Stimulated activated naive B cell treated with anti-CD40 and anti-IgM and Interleukin-4, amounts not matched to agents 10 μg/mL and 1 μg/mL and 100 μg/mL, for 72 hours (primary cell): ENCODE measurements around the gene MDH2.
"Not testable (repeated sequence)": the region's sequence is repeated elsewhere in the genome, so short reads cannot be mapped to it uniquely, and the experiment has no call there.

Source experiments
- ATAC-seq, 2 donors: fragments of 150-1000 bp; cut with Tn5 transposase; replicated peaks; 2 replicates each; pipeline ENCODE4 v1.10.0; 2021; ENCODE audit warnings: moderate library complexity in 1 of 2
- DNase-seq: peaks from one replicate; pipeline ENCODE4 v3.0.0; 2021
- H3K27ac Mint-ChIP-seq: one replicate; pipeline ENCODE4 v1.8.0; 2022; ENCODE audit warnings: mild to moderate bottlenecking, mixed read lengths
- H3K27me3 Mint-ChIP-seq, 2 donors: one replicate each; pipeline ENCODE4 v1.8.0; 2022; ENCODE audit warnings: mixed read lengths in 2 of 2
- H3K36me3 Mint-ChIP-seq, 2 donors: one replicate each; pipeline ENCODE4 v1.8.0; 2022; ENCODE audit warnings: mixed read lengths in 2 of 2, mild to moderate bottlenecking in 1 of 2
- H3K4me1 Mint-ChIP-seq, 2 donors: one replicate each; pipeline ENCODE4 v1.8.0; 2022; ENCODE audit warnings: mixed read lengths in 2 of 2, mild to moderate bottlenecking in 1 of 2
- H3K4me3 Mint-ChIP-seq, 2 donors: one replicate each; pipeline ENCODE4 v1.8.0; 2022; ENCODE audit warnings: mild to moderate bottlenecking in 2 of 2, mixed read lengths in 2 of 2, moderate library complexity in 1 of 2
- H3K9me3 Mint-ChIP-seq, 2 donors: one replicate each; pipeline ENCODE4 v1.8.0; 2022; ENCODE audit warnings: mixed read lengths in 2 of 2, mild to moderate bottlenecking in 1 of 2

MDH2 gene

DNA sequence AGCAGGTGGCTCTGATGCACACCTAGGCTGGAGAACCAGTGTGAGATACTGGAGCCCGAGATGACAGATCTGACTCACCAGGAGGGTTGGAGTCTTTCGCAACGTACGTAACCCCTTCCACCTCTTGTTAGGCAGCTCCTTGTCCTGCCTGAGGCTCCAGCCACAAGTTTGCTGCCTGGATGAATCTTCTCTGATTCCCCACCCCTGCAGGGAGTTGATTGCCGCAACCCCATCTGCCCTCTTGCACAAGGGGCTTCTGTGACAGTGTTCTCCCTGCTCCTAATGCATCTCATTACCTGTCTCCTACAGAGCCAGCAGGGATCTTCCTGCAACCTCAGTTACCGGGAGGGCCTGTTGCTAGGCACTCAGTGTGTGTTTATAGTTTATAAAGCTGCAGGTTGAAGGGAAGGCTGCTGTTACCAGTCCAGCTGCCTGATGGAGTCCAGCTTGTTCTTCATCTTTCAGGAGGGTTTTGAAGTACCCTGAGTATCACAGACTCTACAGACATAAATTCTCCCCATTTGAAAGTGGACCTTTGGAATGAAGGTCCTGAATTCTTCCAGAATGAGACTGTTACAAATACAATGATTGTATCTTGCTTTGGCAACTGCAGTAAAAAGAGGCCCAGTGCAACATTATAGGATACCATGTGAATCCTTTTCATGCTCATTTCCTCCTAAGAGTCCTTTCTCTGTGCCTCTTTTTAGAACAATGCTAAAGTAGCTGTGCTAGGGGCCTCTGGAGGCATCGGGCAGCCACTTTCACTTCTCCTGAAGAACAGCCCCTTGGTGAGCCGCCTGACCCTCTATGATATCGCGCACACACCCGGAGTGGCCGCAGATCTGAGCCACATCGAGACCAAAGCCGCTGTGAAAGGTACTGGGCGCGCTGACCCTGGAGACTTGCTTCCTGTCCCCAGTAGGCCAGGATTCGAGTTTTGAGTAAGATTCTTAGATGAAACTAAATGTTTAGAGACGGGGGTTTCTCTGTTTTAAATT is 6.5 kb downstream of the MDH2 start:
- H3K27me3 Mint-ChIP-seq, result no peaks in the 10 kb centered on the region
- no peak overlapping the region for H3K4me3 Mint-ChIP-seq
- ATAC-seq, result no peak
- peaks cover 16 to 33% of the 10 kb centered on the region in 2 donors for H3K4me1 Mint-ChIP-seq
- H3K9me3 Mint-ChIP-seq, result no peaks in the 10 kb centered on the region
- peaks cover 29 to 44% of the 10 kb centered on the region in 2 donors for H3K36me3 Mint-ChIP-seq
- H3K27ac Mint-ChIP-seq, result peak overlapping the region; percentile 31
- no peak for DNase-seq

DNA sequence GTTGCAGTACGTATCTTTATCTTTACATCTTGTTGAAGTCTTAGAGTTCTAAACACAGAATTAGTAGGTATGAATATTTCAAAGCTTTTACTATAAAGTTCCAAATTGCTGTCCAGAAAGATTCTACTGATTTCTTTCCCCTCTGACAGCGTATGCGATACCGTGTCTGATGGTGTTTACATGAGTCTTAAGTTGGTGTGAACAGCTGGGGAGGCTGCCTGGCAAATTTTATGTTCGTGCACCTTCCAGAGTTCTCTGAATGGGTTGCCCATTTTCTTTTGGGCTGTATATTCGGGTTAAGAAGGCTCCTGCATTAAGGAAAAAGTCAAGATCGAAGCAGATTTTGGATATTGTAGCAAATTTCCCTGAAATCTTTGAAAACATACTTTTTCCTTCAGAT is 8.3 kb downstream of the MDH2 start:
- Mint-ChIP-seq H3K36me3 (peaks cover 30 to 43% of the 10 kb centered on the region in 2 donors), H3K27me3 (no peaks in the 10 kb centered on the region), H3K4me1 (peaks cover 7 to 18% of the 10 kb centered on the region in 2 donors), H3K27ac (no peak overlapping the region), H3K9me3 (no peaks in the 10 kb centered on the region), H3K4me3 (no peak overlapping the region)
- no peak for ATAC-seq
- DNase-seq, result no peak

DNA sequence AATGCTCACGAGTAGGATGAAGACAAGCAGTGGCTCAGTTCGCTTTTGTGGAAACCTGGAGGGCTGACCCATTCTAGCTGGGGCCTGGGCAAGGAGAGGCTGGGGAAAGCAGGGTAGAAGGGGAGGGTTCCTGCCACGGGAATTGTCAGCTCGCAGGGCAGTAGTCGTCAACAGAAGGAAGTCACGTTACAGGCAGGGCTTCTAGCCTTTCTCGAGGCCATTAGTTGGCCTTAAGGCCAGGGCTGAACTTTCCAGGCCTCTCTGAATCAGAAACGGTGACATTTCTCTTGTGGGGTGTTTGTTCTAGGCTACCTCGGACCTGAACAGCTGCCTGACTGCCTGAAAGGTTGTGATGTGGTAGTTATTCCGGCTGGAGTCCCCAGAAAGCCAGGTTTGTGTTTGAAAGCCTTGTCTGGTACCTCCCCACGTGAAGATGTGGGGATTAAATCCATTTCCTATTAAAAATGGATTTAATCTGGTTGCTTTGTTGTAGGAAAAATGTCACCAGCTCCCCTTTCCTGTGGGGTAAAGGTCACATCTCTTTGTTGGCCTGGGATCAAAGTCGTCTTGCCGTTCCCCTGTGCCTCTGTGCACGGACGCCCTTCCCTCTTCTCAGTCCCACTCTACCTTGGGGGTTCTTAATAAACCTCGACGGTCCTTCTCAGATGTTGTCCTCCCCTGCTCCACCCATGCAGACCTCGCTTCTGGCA is 9.4 kb downstream of the MDH2 start:
- Mint-ChIP-seq H3K4me1 (peaks cover 7 to 16% of the 10 kb centered on the region in 2 donors), H3K27me3 (no peaks in the 10 kb centered on the region), H3K9me3 (no peaks in the 10 kb centered on the region), H3K36me3 (peaks cover 37 to 52% of the 10 kb centered on the region in 2 donors), H3K27ac (peak overlapping the region; percentile 20), H3K4me3 (no peak overlapping the region)
- DNase-seq (no peak), ATAC-seq (no peak)

DNA sequence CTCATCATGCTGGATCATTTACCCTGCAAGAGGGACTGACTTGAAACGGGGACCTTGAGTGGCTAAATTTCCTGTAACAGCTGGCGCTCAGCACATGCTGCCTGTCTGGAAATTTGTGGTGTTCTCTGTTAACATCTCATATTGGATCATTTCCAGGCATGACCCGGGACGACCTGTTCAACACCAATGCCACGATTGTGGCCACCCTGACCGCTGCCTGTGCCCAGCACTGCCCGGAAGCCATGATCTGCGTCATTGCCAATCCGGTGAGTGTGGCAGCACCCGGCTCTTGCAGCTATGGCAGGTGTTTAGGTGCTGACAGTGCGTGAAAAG is 9.9 kb downstream of the MDH2 start:
- Mint-ChIP-seq H3K27me3 (no peaks in the 10 kb centered on the region), H3K36me3 (peaks cover 38 to 56% of the 10 kb centered on the region in 2 donors), H3K4me1 (peaks cover 6 to 14% of the 10 kb centered on the region in 2 donors), H3K27ac (peak overlapping the region; percentile 20), H3K9me3 (no peaks in the 10 kb centered on the region), H3K4me3 (no peak overlapping the region)
- ATAC-seq (no peak), DNase-seq (no peak)

DNA sequence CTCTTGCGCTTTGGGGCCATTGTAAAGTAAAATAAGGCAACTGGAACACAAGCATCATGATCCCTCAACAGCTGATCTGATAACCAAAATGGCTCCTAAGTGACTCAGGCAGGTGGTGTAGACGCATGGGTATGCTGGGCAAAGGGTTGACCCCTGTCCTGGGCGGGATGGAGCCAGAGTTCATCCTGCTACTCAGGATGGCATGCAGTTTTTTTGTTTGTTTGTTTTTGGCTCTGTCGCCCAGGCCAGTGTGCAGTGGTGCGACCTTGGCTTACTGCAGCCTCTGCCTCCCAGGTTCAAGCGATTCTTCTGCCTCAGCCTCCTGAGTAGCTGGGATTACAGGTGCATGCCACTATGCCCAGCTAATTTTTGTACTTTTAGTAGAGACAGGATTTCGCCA is 10.8 kb downstream of the MDH2 start:
- not testable (repeated sequence) for H3K9me3 Mint-ChIP-seq

DNA sequence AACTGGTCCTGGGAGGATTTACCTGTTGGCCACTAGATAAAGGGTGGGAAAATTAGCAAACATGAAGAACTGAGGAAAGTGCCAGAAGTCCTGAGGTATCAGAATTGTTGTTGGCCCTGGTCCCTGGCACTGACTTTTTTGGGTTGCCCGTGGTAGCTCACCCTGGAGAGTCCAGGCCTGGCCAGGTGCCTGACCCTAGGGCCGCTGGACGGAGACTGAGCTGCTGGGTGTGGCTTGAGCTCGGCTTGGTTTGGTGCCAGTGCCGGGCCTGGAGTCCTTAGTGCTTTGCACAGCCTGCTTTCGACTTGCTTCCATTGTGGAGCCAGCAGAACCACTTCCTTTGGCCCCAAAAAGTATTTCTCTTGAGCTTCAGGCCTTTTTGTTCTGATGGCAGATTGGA is 12.9 kb downstream of the MDH2 start:
- Mint-ChIP-seq H3K27me3 (no peaks in the 10 kb centered on the region), H3K9me3 (no peaks in the 10 kb centered on the region), H3K4me3 (no peak overlapping the region), H3K27ac (peak overlapping the region; percentile 20), H3K36me3 (peaks cover 55 to 70% of the 10 kb centered on the region in 2 donors), H3K4me1 (no peaks in the 10 kb centered on the region)
- ATAC-seq, result no peak
- DNase-seq, result no peak

More for the DNA sequence above, 10.8 kb downstream of the MDH2 start:
- H3K27me3 Mint-ChIP-seq, H3K27ac Mint-ChIP-seq, ATAC-seq, H3K4me3 Mint-ChIP-seq, H3K4me1 Mint-ChIP-seq, DNase-seq: not testable (repeated sequence)
- peaks cover 39 to 56% of the 10 kb centered on the region in 2 donors for H3K36me3 Mint-ChIP-seq

DNA sequence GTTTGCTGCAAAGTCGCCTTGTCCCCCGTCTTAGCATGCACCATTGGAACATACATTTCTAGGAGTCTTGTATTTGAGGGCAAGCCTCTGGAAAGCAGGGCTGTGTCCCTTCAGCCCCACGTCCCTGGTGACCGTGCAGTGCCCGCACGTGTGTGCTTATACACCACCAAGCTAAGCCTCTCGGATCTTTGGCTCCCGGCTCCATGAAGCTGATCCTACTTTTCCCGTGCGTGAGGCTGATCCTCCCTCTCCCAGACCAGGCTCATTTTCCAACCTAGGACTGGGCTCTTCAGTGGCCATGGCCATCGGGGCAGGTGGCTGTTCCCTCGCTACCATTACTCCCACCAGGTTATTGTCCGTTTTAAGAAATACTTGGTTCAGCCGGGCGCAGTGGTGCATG is 14.3 kb downstream of the MDH2 start:
- Mint-ChIP-seq H3K27me3 (no peaks in the 10 kb centered on the region), H3K9me3 (no peaks in the 10 kb centered on the region), H3K4me3 (no peak overlapping the region), H3K36me3 (peaks cover 65 to 78% of the 10 kb centered on the region in 2 donors), H3K4me1 (no peaks in the 10 kb centered on the region), H3K27ac (no peak overlapping the region)
- no peak for ATAC-seq
- no peak for DNase-seq

DNA sequence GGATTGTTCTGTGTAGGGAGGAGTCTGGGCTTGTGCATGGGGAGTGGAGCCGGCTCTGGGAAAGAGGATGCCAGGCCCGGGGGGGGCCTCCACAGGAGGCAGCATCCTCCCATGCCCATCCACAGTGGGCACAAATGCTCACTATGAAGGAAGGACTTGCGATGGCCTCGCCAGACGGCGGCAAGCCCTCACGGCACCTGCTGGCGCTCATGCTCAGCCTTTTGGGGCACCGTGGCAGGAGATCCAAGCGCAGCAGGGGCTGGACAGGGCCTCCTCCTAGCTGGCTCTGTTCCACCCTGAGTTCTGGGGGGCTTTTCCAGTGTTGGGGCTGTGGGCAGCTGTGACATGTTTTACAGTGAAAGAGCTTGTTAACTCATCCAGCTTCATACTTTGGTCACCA is 15.2 kb downstream of the MDH2 start:
- Mint-ChIP-seq H3K27me3 (no peaks in the 10 kb centered on the region), H3K36me3 (peaks cover 66 to 77% of the 10 kb centered on the region in 2 donors), H3K9me3 (no peaks in the 10 kb centered on the region), H3K4me1 (no peaks in the 10 kb centered on the region), H3K4me3 (no peak overlapping the region), H3K27ac (peak overlapping the region; percentile 73)
- DNase-seq (no peak), ATAC-seq (no peak)

DNA sequence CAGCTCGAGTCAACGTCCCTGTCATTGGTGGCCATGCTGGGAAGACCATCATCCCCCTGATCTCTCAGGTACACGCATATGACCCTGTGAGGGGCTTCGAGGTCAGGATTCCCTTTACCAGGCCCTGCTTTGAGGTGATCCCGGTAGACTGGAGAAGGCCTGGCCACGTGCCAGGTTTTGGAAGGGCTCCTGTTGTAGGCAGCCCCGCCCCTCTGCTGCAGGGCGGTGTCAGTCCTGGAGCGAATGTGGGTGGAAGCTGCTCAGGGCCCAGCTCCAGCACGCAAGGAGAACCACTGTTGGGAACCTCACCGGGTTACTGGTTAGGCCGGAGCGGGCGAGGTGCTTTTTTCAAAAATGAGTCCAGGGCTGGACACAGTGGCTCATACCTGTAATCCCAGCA is 15.6 kb downstream of the MDH2 start:
- H3K27me3 Mint-ChIP-seq, result no peaks in the 10 kb centered on the region
- H3K4me3 Mint-ChIP-seq, result no peak overlapping the region
- H3K9me3 Mint-ChIP-seq, result no peaks in the 10 kb centered on the region
- H3K36me3 Mint-ChIP-seq, result peaks cover 62 to 74% of the 10 kb centered on the region in 2 donors
- no peaks in the 10 kb centered on the region for H3K4me1 Mint-ChIP-seq
- ATAC-seq (no peak), DNase-seq (no peak)
- no peak overlapping the region for H3K27ac Mint-ChIP-seq

DNA sequence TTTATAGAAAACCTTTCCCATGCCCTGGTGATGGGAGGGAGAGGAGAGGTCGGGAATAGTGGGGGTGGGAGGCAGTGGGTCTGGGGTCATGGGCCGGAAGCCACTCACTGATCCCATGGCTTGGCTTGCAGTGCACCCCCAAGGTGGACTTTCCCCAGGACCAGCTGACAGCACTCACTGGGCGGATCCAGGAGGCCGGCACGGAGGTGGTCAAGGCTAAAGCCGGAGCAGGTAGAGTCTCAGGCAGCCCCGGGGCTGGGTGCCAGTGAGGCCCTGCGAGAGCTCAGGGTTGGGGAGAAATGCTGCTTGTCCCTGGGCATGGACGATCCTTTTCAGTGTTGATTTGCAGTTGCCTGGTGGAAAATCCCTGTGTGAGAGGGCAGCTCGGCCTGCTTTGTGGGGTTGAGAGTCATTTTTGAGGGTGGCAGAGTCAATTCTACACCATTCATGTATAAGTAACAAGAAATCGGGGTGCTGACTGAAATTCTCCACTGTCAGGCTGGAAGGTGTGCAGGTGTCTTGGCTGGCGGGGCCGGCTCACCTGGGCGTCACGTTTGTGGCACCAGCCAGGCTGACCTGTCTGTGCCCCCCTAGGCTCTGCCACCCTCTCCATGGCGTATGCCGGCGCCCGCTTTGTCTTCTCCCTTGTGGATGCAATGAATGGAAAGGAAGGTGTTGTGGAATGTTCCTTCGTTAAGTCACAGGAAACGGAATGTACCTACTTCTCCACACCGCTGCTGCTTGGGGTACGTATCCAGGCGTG is 16.5 kb downstream of the MDH2 start:
- Mint-ChIP-seq H3K36me3 (peaks cover 60 to 70% of the 10 kb centered on the region in 2 donors), H3K27ac (no peak overlapping the region), H3K4me3 (no peak overlapping the region), H3K27me3 (no peaks in the 10 kb centered on the region), H3K9me3 (no peaks in the 10 kb centered on the region), H3K4me1 (no peaks in the 10 kb centered on the region)
- DNase-seq, result no peak
- no peak for ATAC-seq

DNA sequence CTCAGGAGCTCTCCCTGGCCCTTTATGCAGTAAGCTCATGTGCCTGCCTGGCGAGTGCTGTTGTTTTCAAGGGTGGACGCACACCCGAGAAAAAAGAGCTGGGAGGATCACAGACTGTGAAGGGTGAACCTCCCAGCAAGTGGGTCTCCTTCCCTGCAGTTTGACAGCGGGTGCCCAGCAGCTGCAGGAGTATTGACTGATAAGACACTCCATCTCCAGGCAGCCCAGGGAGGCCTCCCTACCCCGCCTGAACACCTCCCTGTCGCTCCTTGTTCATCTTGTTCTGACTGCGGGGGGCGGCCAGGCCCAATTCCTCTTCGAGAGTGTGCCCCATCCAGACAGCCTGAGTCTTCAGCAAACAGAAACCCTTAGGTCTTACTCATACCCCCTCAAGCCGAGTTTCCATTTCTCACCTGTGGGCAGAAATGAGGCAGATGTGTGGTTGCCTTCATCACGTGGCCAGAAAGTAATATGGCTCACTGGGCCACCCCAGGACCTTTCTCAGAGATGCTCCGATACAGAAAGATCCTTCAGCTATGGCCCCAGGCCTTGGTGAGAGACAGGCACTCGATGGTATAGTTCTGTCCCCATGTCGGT is 17.2 kb downstream of the MDH2 start:
- DNase-seq, result no peak
- no peak for ATAC-seq
- peaks cover 0 to 4% of the 10 kb centered on the region in 2 donors for H3K4me1 Mint-ChIP-seq
- peaks cover 57 to 66% of the 10 kb centered on the region in 2 donors for H3K36me3 Mint-ChIP-seq
- H3K9me3 Mint-ChIP-seq, result no peaks in the 10 kb centered on the region
- H3K4me3 Mint-ChIP-seq, result no peak overlapping the region
- H3K27me3 Mint-ChIP-seq, result no peaks in the 10 kb centered on the region
- no peak overlapping the region for H3K27ac Mint-ChIP-seq

DNA sequence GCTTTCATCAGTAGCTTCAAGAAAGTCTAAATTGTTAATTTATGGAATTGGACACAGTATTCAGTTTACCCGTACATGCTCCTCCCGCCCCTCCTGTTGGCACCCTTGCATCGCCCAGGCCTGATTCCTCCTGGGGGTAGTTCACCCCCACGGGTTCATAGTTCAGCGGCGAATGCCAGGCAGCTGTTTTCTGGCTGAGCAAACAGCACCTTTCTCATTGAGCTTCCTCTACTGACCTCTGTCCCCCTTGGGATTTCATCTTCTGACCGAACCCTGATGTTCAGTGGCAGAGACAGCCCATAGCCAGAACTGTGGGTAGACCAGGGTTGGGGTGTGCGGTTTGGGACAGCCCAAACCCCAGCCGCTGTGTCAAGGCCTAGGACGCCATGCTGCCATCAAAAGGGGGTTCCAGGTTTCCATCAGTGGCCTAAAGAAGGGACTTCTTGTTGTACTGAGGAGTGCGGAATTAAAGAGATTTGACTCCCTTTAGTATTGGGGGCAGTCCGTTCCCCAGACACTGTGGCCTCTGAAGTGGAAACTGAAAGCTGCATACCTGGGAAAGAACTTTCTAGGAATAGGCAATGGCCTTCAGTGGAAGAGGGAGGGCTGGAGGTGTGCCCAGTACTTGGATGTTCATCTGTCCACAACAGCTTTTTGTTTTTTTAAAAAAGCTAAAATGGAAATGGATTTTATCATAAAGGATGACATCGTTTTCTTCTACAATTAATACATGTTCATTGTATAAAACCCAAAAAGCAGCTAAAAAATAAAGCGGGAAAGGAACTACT is 19.0 kb downstream of the MDH2 start:
- no peak overlapping the region for H3K4me3 Mint-ChIP-seq
- peaks cover 44 to 51% of the 10 kb centered on the region in 2 donors for H3K36me3 Mint-ChIP-seq
- H3K4me1 Mint-ChIP-seq, result peaks cover 0 to 7% of the 10 kb centered on the region in 2 donors
- no peak overlapping the region for H3K27ac Mint-ChIP-seq
- H3K9me3 Mint-ChIP-seq, result no peaks in the 10 kb centered on the region
- ATAC-seq, result no peak
- no peaks in the 10 kb centered on the region for H3K27me3 Mint-ChIP-seq
- DNase-seq, result no peak

DNA sequence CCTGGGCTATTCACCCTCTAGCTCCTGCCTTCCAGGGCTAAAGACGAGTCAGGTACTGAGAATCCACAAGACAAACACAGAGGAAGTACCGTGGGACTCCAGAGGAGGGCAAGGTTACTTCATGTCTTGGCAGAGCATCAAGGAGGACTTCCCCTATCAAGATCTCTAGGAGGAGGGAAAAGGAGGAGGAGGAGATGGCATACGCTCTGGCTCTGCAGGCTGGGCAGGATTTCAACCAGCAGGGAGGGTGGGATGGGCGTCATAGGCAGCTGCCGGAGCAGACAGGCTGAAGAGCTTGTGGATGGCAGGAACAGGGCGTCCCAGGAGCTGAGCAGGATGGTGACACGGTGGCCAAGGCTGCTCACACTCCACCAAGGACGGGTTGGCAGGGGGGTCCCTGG is 21.3 kb downstream of the MDH2 start:
- ATAC-seq (peak in 1 of 2 donors; percentile 57), DNase-seq (no peak)
- no peaks in the 10 kb centered on the region for H3K27me3 Mint-ChIP-seq
- H3K36me3 Mint-ChIP-seq, result peaks cover 34 to 37% of the 10 kb centered on the region in 2 donors
- peaks cover 0 to 7% of the 10 kb centered on the region in 2 donors for H3K4me1 Mint-ChIP-seq
- no peak overlapping the region for H3K4me3 Mint-ChIP-seq
- no peak overlapping the region for H3K27ac Mint-ChIP-seq
- peaks cover 0 to 3% of the 10 kb centered on the region in 2 donors for H3K9me3 Mint-ChIP-seq
